Hematopoietic multipotent progenitor cell treated with erythropoietin and hydrocortisone succinate and interleukin-3 and kit ligand, for 4 days (in vitro differentiated cells): Measurements from ENCODE around the gene TIAL1.

Experiments used
- DNase-seq: peaks from one replicate; pipeline ENCODE4 v3.0.0-alpha.2; 2015

The TIAL1 gene

GRCh38 chr10:119526621-119527592 is 69.9 kb downstream of the TIAL1 start:
- DNase-seq: no peak

GRCh38 chr10:119526149-119526548 is 70.6 kb downstream of the TIAL1 start:
- DNase-seq: no peak

DNA sequence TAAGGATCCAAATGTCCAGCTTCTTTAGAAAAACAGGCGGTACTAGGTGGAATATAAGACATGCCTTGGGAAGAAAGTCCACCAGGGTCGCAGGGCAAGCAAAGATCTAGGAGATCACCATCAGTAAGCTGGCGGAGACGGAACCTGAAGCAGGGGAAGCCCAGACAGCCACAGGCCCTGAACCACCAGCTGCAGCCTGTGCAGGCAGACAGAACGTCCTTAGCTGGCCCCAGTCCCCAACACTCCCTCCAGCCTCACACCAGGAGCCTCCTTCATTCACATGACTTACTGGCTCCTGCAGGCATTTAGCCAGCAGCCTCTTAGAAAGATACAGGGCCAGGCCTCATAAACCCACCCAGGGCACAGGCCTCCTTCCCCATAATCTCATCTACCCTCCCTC is 71.6 kb downstream of the TIAL1 start:
- DNase-seq: no peak

DNA sequence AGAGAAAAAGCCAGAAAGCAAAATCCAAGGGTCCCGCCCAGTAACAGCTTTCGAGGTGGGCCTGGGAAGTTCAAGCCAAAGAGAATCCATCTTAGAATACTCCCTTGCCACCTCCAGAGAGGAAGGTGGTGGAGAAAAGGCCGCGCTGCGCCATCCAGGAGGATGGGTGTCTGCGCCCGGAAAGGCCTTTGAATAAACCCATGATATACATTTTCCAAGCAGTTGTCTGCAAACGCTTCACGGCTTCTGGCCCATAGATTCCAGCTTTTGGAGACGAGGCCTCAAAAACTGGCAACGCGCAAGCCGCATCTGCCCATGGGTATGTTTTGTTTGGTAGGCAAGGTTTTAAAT is 72.1 kb downstream of the TIAL1 start:
- DNase-seq: no peak

DNA sequence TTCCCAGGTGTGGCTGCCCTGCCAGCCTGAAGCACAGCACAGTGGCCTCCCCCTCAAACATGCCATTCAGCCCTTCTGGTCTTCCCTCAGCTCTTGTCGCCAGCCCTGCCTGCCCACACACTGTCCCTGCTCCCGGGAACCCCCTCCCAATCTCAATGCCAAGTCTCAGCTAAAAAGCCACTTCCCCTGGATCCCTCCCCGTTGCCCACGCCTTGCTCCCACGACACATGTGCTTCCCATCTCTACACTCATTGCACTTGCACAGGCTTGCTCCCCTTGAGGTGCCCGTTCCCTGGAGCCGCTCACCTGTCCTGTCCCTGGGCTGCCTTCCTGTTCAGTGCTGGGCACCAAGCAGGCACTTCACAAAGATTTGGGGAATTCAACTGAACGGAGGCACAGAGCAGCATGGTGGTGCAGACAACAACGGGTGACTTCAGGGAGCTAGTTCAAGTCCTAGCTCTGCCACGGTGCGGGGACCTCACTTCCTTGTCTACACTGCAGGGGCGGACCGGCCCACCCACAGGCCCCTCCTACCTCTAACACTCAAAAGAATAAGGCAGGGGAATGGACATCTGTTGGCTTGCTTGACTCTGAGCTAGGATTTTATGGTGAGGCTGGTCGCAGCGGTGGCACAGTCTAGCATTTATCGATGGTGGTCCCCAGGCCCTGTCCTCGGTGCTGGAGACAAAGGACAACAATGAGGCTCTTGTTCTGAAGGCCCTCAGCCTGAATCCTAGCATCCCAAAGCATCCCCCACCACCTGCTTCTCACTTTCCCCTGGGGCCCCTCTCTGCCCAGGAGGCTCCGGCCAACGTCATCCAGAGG is 72.7 kb downstream of the TIAL1 start:
- no peak for DNase-seq
